Stimulated activated naive CD8-positive, alpha-beta T cell treated with anti-CD3 and anti-CD28 coated beads, Interleukin-15, amount 100 ng/mL, for 72 hours (primary cell): ENCODE results near the gene PCGF3.
"Not testable (repeated sequence)": the region's sequence is repeated elsewhere in the genome, so short reads cannot be mapped to it uniquely, and the experiment has no call there.

ENCODE experiments used
- ATAC-seq: fragments of 150-1000 bp; cut with Tn5 transposase; 2 replicates; pipeline ENCODE4 v1.10.0; 2021; ENCODE audit warnings: mild to moderate bottlenecking, moderate library complexity
- DNase-seq, 2 donors: peaks; one replicate each; pipeline ENCODE4 v3.0.0; 2021 to 2022
- H3K27ac Mint-ChIP-seq, 2 donors: one replicate each; pipeline ENCODE4 v1.8.0; 2022; ENCODE audit warnings: mild to moderate bottlenecking in 2 of 2, mixed read lengths in 2 of 2, moderate library complexity in 2 of 2
- H3K27me3 Mint-ChIP-seq: one replicate; pipeline ENCODE4 v1.8.0; 2022; ENCODE audit warnings: mixed read lengths
- H3K4me1 Mint-ChIP-seq: one replicate; pipeline ENCODE4 v1.8.0; 2022; ENCODE audit warnings: mild to moderate bottlenecking, mixed read lengths
- H3K4me3 Mint-ChIP-seq, 2 donors: one replicate each; pipeline ENCODE4 v1.8.0; 2022; ENCODE audit warnings: mild to moderate bottlenecking in 2 of 2, mixed read lengths in 2 of 2, moderate library complexity in 1 of 2
- H3K9me3 Mint-ChIP-seq, 2 donors: one replicate each; pipeline ENCODE4 v1.8.0; 2022; ENCODE audit warnings: mixed read lengths in 2 of 2

The PCGF3 gene

GRCh38 chr4:803884-804283, 98.3 kb downstream of the PCGF3 start:
- ATAC-seq (no peak), DNase-seq (no peak)
- H3K9me3 Mint-ChIP-seq: peaks cover 0 to 5% of the 10 kb centered on the region in 2 donors
- H3K4me3 Mint-ChIP-seq: no peak overlapping the region
- H3K27ac Mint-ChIP-seq: no peak overlapping the region
- peaks cover 12% of the 10 kb centered on the region for H3K4me1 Mint-ChIP-seq
- H3K27me3 Mint-ChIP-seq: peaks cover 19% of the 10 kb centered on the region

GRCh38 chr4:804804-805203, 99.2 kb downstream of the PCGF3 start:
- ATAC-seq (no peak), DNase-seq (no peak)
- Mint-ChIP-seq H3K27me3 (peaks cover 19% of the 10 kb centered on the region), H3K4me3 (no peak overlapping the region), H3K4me1 (peaks cover 3% of the 10 kb centered on the region), H3K27ac (no peak overlapping the region), H3K9me3 (peaks cover 0 to 5% of the 10 kb centered on the region in 2 donors)

GRCh38 chr4:806979-807378, 101.3 kb downstream of the PCGF3 start:
- not testable (repeated sequence) for H3K9me3 Mint-ChIP-seq, H3K4me3 Mint-ChIP-seq, DNase-seq, ATAC-seq, H3K4me1 Mint-ChIP-seq, H3K27ac Mint-ChIP-seq
- H3K27me3 Mint-ChIP-seq: peaks cover 34% of the 10 kb centered on the region

DNA sequence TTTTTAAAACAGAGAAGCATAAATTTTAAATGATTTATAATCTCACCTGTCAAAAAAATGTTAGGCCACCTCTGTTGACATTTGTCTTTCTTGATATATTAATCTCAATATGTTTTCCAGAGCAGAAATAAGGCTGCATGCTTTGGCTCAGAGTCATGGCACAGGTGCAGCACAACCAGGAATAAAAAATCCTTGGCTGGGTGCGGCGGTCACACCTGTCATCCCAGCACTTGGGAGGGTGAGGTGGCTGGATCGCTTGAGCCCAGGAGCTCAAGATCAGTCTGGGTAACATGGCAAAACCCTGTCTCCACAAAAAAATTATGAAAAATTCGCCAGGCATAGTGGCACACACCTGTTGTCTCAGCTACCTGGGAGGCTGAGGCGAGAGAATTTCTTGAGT, 102.2 kb downstream of the PCGF3 start:
- Mint-ChIP-seq H3K27ac (no peak overlapping the region), H3K4me1 (no peaks in the 10 kb centered on the region), H3K27me3 (peaks cover 42% of the 10 kb centered on the region), H3K4me3 (no peak overlapping the region), H3K9me3 (peaks cover 0 to 5% of the 10 kb centered on the region in 2 donors)
- DNase-seq (no peak), ATAC-seq (no peak)

DNA sequence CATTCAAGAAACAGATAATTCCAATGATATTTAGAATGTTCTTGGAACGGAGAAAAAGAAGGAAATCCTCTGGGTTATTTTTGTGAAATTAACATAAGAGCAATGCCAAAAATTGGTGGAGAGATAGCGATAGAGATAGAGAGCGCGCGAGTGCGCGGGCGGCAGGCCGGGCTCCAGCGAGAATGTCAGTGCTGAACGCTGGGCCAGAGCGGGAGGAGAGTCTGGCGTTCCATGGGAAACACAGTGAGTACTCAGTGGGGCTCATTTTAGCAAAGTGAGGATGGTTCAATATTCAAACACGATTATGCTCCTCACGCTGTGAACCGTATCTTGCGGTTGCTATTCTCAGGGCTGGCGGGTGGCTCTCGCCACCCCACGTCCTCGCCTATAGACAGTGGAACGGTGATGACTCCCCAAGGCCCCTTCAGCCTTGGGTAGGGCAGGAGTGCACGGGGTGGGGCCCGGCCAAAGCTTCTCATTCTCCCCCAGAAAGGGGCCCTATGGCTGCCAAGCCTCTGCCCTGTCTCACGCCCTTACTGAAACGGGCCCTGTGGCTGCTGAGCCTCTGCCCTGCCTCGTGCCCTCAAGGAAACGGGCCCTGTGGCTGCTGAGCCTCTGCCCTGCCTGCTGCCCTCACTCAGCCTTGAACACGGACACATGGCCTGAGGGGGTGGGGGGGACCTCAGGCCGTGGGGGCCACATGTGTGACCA, 103.4 kb downstream of the PCGF3 start:
- ATAC-seq (no peak), DNase-seq (no peak)
- Mint-ChIP-seq H3K27me3 (peaks cover 49% of the 10 kb centered on the region), H3K4me3 (no peak overlapping the region), H3K27ac (no peak overlapping the region), H3K9me3 (peaks cover 0 to 5% of the 10 kb centered on the region in 2 donors), H3K4me1 (no peaks in the 10 kb centered on the region)

- ATAC-seq (peak; percentile 49), DNase-seq (no peak)
- Mint-ChIP-seq H3K9me3 (no peaks in the 10 kb centered on the region), H3K4me3 (no peak overlapping the region), H3K27me3 (peaks cover 85% of the 10 kb centered on the region), H3K27ac (no peak overlapping the region), H3K4me1 (no peaks in the 10 kb centered on the region)
Observed at GRCh38 chr4:813900-814299, 108.3 kb downstream of the PCGF3 start.

GRCh38 chr4:814312-814850, 108.7 kb downstream of the PCGF3 start:
- no peak for ATAC-seq
- Mint-ChIP-seq H3K4me1 (no peaks in the 10 kb centered on the region), H3K27ac (no peak overlapping the region), H3K27me3 (peaks cover 87% of the 10 kb centered on the region), H3K4me3 (no peak overlapping the region), H3K9me3 (no peaks in the 10 kb centered on the region)
- DNase-seq: no peak

GRCh38 chr4:815464-816146, 110.0 kb downstream of the PCGF3 start:
- ATAC-seq (no peak), DNase-seq (no peak)
- no peak overlapping the region for H3K27ac Mint-ChIP-seq
- H3K9me3 Mint-ChIP-seq: no peaks in the 10 kb centered on the region
- H3K4me1 Mint-ChIP-seq: no peaks in the 10 kb centered on the region
- no peak overlapping the region for H3K4me3 Mint-ChIP-seq
- peaks cover 93% of the 10 kb centered on the region for H3K27me3 Mint-ChIP-seq

GRCh38 chr4:818106-818921, 112.7 kb downstream of the PCGF3 start:
- no peak overlapping the region for H3K4me3 Mint-ChIP-seq
- no peaks in the 10 kb centered on the region for H3K4me1 Mint-ChIP-seq
- DNase-seq: no peak
- peaks cover 96% of the 10 kb centered on the region for H3K27me3 Mint-ChIP-seq
- H3K9me3 Mint-ChIP-seq: no peaks in the 10 kb centered on the region
- peak overlapping the region in 1 of 2 donors; percentile 9 for H3K27ac Mint-ChIP-seq
- no peak for ATAC-seq

DNA sequence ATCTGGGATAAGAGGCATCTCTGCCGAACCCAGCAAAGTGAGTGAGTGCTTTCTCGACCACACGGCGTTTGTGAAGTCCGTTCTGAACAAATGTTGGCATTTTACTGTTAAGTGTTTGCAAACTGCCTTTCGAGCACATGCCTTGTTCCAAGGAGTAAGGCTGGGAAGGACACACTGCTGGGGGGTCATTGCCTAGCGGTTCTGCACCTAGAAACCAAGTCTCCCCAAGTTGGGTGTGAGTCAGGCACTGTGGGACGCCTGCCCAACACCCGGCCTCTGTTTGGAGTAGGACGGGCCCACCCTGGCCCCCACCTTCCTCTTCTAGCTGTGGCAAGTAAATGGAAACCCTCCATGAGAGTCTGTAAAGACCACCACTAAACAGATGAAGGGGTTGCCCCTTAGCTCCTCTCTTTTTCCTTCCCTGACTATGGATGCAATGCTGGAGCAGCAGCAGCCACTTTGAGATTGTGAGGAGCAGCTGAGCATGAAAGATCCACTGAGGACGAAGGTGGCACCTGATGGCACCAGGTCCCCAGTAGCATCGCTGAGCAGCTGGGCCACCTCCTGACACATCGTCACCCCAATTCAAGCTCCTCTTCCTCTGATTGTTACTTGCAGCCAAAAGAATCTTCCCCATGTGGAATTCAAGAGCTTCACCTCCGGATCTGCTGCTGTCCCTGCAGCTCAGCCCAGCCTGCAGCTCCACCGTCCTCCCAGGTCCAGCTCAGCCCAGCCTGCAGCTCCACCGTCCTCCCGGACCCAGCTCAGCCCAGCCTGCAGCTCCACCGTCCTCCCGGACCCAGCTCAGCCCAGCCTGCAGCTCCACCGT, 114.0 kb downstream of the PCGF3 start:
- Mint-ChIP-seq H3K4me1 (peaks cover 3% of the 10 kb centered on the region), H3K9me3 (no peaks in the 10 kb centered on the region), H3K27me3 (peaks cover 96% of the 10 kb centered on the region), H3K4me3 (no peak overlapping the region), H3K27ac (no peak overlapping the region)
- no peak for ATAC-seq
- no peak for DNase-seq
